SK-N-MC (cell line): Measurements from ENCODE around the gene NFE2L1.

Source experiments
- EZH2 ChIP-seq: fragments of 200-600 bp; sonication (generic); IDR thresholded peaks from one replicate; pipeline ENCODE4 v1.6.1; 2017; ENCODE audit warnings: antibody characterized with exemption
- POLR2AphosphoS5 ChIP-seq: IDR thresholded peaks from 2 replicates; pipeline ENCODE4 v1.6.1; 2012; ENCODE audit warnings: mild to moderate bottlenecking, low read depth, low read length, borderline replicate concordance

DNA sequence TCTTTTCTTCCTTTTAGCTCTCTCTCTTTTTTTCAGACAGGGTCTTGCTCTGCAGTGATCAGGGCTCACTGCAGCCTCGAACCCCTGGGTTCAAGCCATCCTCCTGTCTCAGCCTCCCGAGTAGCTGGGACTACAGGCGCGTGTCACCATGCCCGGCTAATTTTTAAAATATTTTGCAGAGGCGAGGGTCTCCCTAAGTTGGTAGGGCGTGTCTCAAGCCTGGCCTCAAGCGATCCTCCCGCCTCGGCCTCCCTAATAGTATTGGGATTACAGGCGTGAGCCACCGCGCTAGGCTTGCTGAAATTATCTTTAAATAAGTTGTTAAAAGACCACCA, 58.6 kb downstream of the NFE2L1 start:
- TF ChIP-seq POLR2AphosphoS5 = no peak
- TF ChIP-seq EZH2 = no peak
